Lung (tissue), 12 donors: ENCODE measurements around the gene TMCC2. TPM values are rescaled to one million over a fixed set of nuclear protein-coding genes. Genes with fewer than 3 reads are reported as not detected.

Experiments used
- ATAC-seq: fragments of 200-7000 bp; cut with Tn5 transposase; one replicate; pipeline ENCODE4 v1.9.1; 2020; ENCODE audit warnings: moderate number of reproducible peaks; ENCODE audit not compliant: insufficient read depth, low FRiP score
- DNase-seq, 3 donors: peaks; one replicate each; pipeline ENCODE4 v3.0.0-alpha.2; 2013 to 2017
- H3K27ac ChIP-seq, 2 donors: one replicate each; pipeline ENCODE4 v1.5.1; 2013; ENCODE audit warnings: mild to moderate bottlenecking in 2 of 2, moderate library complexity in 2 of 2, control low read depth in 1 of 2, inconsistent platforms in 1 of 2, low read depth in 1 of 2, low read length in 1 of 2
- H3K27me3 ChIP-seq, 3 donors: one replicate each; pipeline ENCODE4 v1.5.1; 2013; ENCODE audit warnings: low read length in 2 of 3; ENCODE audit not compliant: control insufficient read depth in 3 of 3, insufficient read depth in 3 of 3
- H3K36me3 ChIP-seq, 4 donors: one replicate each; pipeline ENCODE4 v1.5.1; 2013; ENCODE audit warnings: low read length in 4 of 4, mild to moderate bottlenecking in 1 of 4, moderate library complexity in 1 of 4; ENCODE audit not compliant: control insufficient read depth in 4 of 4, insufficient read depth in 4 of 4
- H3K4me1 ChIP-seq, 5 donors: one replicate each; pipeline ENCODE4 v1.5.1; 2013; ENCODE audit warnings: low read length in 5 of 5, mild to moderate bottlenecking in 2 of 5, moderate library complexity in 1 of 5; ENCODE audit not compliant: control insufficient read depth in 5 of 5, insufficient read depth in 5 of 5
- H3K4me3 ChIP-seq: one replicate; pipeline ENCODE4 v1.5.1; 2013; ENCODE audit warnings: mild to moderate bottlenecking, control low read depth, moderate library complexity
- H3K9ac ChIP-seq, 2 donors: one replicate each; pipeline ENCODE4 v1.5.1; 2013; ENCODE audit warnings: low read length in 2 of 2, control low read depth in 1 of 2; ENCODE audit not compliant: insufficient read depth in 1 of 2
- H3K9me3 ChIP-seq, 4 donors: one replicate each; pipeline ENCODE4 v1.5.1; 2013; ENCODE audit warnings: low read length in 3 of 4, mild to moderate bottlenecking in 1 of 4, moderate library complexity in 1 of 4; ENCODE audit not compliant: control insufficient read depth in 4 of 4, insufficient read depth in 3 of 4
- WGBS, 2 donors: extraction: QIAGEN DNeasy Blood & Tissue Kit; methylation state at CpG; one replicate each; pipeline ENCODE4 v1.1.7; 2013; 5-methylcytosine and 5-hydroxymethylcytosine counted together
- polyA plus RNA-seq, 2 donors: library from polyadenylated mRNA; stranded (reverse); fragments of 200-250 nt; gene quantifications; one replicate each; pipeline ENCODE4 v1.2.1, GENCODE V29; 2013
- total RNA-seq, 2 donors: library from RNA; depleted of rRNA in 1 of 2; stranded (reverse); fragments of >200 nt in 1 of 2; gene quantifications; one replicate each; pipeline ENCODE4 v1.2.1, GENCODE V29; 2014 to 2021
- TF ChIP-seq, protein P1 (sequence below): IDR thresholded peaks from 2 replicates; pipeline ENCODE4 v1.5.1; 2012; ENCODE audit warnings: mild to moderate bottlenecking; ENCODE audit errors: control extremely low read depth, extremely low read depth
- donor health status: control.
- donor health status: control.
- donor health status: Bipolar disorder and iron deficiency.
- donor health status: healthy.
- donor health status: DM: yes; HTN: yes; CAD: no.

The TMCC2 gene
- total and polyA plus RNA-seq, 4 donors = 1.9 to 27.0 (median 2.4) TPM

DNA sequence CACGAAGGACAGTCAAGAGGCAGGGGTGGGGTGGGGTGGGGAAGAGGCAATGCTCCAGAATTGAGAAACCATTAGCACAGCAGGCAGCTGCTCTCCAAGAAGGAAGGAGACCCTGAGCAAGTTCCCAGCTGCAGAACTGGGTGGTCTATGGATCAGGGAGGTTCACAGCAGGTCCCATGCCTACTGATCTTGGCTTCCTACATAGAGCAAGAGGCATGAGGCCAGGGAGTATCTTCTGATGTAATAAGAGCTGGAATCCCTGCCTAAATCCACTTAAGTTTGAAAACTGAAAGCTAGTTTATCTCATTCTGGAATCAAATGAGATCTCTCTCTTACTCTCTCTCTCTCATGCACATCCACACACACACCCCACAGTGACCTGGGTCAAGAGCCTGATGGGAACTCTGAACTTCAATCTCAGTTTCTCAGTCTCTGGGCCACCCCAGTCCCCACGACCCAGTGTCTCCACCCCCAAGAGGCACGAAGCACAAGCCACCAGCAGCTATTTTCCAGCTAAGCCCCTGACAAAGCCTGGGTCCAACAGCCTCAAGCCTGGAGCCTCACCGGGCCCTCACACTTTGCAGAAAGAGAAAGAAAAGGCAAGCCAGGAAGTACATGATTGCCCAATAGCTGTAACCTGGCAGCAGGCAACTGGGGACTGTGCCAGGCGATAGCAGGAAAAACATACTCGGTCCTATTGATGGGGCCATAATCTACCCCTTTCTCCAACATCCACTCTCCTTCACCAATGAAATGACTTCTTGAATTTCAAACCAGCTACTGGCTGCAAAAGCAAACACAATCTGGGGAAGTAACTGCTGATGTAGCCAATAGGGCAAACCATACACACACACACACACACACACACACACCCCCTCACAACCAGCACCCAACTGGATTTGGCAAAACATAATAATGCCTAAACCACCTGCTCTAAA lies 91.6 kb downstream of the TMCC2 start:
- WGBS, 2 donors = 7 to 11% methylated on average over 6 of the region's 6 CpGs
- DNase-seq (peak; percentile 75 to 90 (median 78)), ATAC-seq (peak; percentile 6)
- H3K4me1 ChIP-seq = peaks cover 3 to 39% (median 16%) of the 10 kb centered on the region in 5 donors
- TF ChIP-seq, protein P1, sequence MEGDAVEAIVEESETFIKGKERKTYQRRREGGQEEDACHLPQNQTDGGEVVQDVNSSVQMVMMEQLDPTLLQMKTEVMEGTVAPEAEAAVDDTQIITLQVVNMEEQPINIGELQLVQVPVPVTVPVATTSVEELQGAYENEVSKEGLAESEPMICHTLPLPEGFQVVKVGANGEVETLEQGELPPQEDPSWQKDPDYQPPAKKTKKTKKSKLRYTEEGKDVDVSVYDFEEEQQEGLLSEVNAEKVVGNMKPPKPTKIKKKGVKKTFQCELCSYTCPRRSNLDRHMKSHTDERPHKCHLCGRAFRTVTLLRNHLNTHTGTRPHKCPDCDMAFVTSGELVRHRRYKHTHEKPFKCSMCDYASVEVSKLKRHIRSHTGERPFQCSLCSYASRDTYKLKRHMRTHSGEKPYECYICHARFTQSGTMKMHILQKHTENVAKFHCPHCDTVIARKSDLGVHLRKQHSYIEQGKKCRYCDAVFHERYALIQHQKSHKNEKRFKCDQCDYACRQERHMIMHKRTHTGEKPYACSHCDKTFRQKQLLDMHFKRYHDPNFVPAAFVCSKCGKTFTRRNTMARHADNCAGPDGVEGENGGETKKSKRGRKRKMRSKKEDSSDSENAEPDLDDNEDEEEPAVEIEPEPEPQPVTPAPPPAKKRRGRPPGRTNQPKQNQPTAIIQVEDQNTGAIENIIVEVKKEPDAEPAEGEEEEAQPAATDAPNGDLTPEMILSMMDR = no peak
- H3K9me3 ChIP-seq = peaks cover 0 to 3% (median 0%) of the 10 kb centered on the region in 4 donors
- no peaks in the 10 kb centered on the region for H3K36me3 ChIP-seq
- H3K4me3 ChIP-seq = peak overlapping the region; percentile 36
- no peaks in the 10 kb centered on the region for H3K27me3 ChIP-seq
- H3K27ac ChIP-seq = peak overlapping the region in 1 of 2 donors; percentile 82
- no peak overlapping the region for H3K9ac ChIP-seq

DNA sequence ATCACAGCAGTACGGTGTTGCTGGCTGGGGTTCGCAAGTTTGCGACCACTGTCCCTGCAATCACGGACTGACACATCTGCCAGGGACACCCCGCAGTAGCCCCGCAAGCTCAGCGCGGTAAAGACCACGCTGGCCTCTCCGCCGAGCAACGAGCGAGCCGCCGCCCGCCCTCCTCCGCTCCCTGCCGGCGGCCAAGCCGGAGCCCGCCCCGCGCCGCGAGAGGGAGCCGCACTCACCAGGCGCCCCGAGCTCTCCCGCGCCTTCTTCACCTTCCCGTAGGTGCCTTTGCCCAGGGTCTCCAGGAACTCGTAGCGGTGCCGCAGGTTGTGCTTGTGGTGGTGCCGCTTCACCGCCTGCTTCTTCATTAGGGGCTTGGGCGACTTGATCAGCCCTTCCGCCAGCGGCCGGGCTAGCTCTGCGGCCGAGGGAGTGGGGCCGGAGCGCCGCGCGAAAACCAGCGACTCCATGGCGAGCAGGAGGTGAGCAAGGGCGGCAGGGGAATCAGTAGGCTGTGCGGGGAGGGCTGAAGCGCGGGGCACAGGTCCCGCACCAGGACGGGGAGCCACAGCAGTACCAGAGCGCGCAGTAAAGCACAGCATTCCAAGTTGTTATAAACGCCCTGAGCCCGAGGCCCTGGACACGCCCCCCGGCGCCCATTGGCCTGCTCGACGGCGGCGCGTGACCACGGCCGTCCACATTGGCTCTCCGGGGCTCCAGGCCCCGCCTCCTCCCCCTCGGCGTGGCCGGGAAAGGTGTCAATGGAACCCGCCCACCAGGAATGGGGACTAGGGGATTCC lies 93.6 kb downstream of the TMCC2 start, which contains the start of gene NUAK2:
Gene NUAK2 (minus strand): TSS at position 584 of the 797 bp plus-strand sequence. CDS start 117 bp downstream, at position 467.
- Histone ChIP-seq H3K9ac (peak within 1 kb of the TSS in 1 of 2 donors; percentile 66), H3K4me1 (peaks cover 3 to 31% (median 12%) of the 10 kb centered on the region in 5 donors), H3K9me3 (peaks cover 0 to 3% (median 0%) of the 10 kb centered on the region in 4 donors), H3K27ac (peak within 1 kb of the TSS; percentile 50 to 93), H3K27me3 (no peaks in the 10 kb centered on the region), H3K4me3 (peak within 1 kb of the TSS; percentile 80), H3K36me3 (no peaks in the 10 kb centered on the region)
- DNase-seq = peak; percentile 91 to 94 (median 94)
- ATAC-seq = peak; percentile 91
- 0% methylated on average over 63 to 75 of the region's 75 CpGs for WGBS, 2 donors
- TF ChIP-seq, protein P1 = no peak

DNA sequence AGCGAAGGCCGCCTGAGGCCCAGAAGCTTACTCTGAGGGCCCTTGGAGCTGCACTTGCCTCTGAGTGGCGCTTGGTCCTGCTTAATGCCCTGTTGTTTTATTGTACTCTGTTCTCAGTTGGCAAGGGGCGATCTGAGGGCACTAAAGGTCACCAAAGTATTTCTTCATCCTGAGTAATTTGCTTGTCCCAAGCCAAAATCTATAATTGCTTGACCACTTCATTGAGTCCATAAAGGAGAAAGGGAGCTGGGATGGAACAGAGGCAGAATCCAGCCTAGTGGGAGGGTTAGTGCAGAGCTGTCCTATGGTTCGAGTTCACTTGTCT lies 94.2 kb downstream of the TMCC2 start:
- Histone ChIP-seq H3K27ac (peak overlapping the region in 1 of 2 donors; percentile 65), H3K9me3 (peaks cover 0 to 3% (median 0%) of the 10 kb centered on the region in 4 donors), H3K36me3 (no peaks in the 10 kb centered on the region), H3K4me3 (no peak overlapping the region), H3K9ac (no peak overlapping the region), H3K27me3 (peaks cover 0 to 1% (median 0%) of the 10 kb centered on the region in 3 donors), H3K4me1 (peaks cover 3 to 25% (median 10%) of the 10 kb centered on the region in 5 donors)
- DNase-seq = no peak
- TF ChIP-seq, protein P1 = no peak
- whole genome bisulfite sequencing, 2 donors = 33 to 34% methylated on average over 5 of the region's 5 CpGs
- no peak for ATAC-seq

Other genes starting within 250 kb of the TMCC2 start
- gene CNTN2, start 184.7 kb upstream of the TMCC2 start, total RNA-seq = under 1 TPM; 0.06 to 0.48 TPM
- under 1 TPM; 0.01 to 0.08 TPM for gene CNTN2, start 184.7 kb upstream of the TMCC2 start, polyA plus RNA-seq
- 1 to 10 TPM; 1.5 to 2.6 TPM for gene TMEM81, start 143.5 kb upstream of the TMCC2 start, total RNA-seq
- 1 to 10 TPM; 1.5 to 2.5 TPM for gene TMEM81, start 143.5 kb upstream of the TMCC2 start, polyA plus RNA-seq
- 10 to 100 TPM; 12.1 to 18.0 TPM for gene RBBP5, start 106.0 kb upstream of the TMCC2 start, total RNA-seq
- gene RBBP5, start 106.0 kb upstream of the TMCC2 start, polyA plus RNA-seq = 1 to 10 TPM; 5.2 to 7.2 TPM
- 10 to 100 TPM; 10.1 to 19.3 TPM for gene DSTYK, start 16.2 kb upstream of the TMCC2 start, total RNA-seq
- gene DSTYK, start 16.2 kb upstream of the TMCC2 start, polyA plus RNA-seq = 1 to 10 TPM; 3.5 to 4.2 TPM
- 10 to 100 TPM in 1 of 2 donors, 1 to 10 TPM in 1; 9.2 to 14.1 TPM for gene NUAK2, start 93.8 kb downstream of the TMCC2 start, total RNA-seq
- gene NUAK2, start 93.8 kb downstream of the TMCC2 start, polyA plus RNA-seq = 1 to 10 TPM; 4.2 to 9.2 TPM
- 1 to 10 TPM in 1 of 2 donors, under 1 TPM in 1; 0.58 to 1.4 TPM for gene KLHDC8A, start 129.0 kb downstream of the TMCC2 start, total RNA-seq
- gene KLHDC8A, start 129.0 kb downstream of the TMCC2 start, polyA plus RNA-seq = under 1 TPM; 0.17 to 0.24 TPM
- 1 to 10 TPM; 1.0 to 1.5 TPM for gene LEMD1, start 194.1 kb downstream of the TMCC2 start, total RNA-seq
- 1 to 10 TPM in 1 of 2 donors, under 1 TPM in 1; 0.72 to 1.2 TPM for gene LEMD1, start 194.1 kb downstream of the TMCC2 start, polyA plus RNA-seq
- under 1 TPM; 0.55 to 0.74 TPM for gene BLACAT1, start 228.1 kb downstream of the TMCC2 start, total RNA-seq
- under 1 TPM; 0.35 to 0.61 TPM for gene BLACAT1, start 228.1 kb downstream of the TMCC2 start, polyA plus RNA-seq